ENCODE data around the gene UBE2V1.

- no peak for TF ChIP-seq CTCF (IDR thresholded peaks at IDR 0.05)
- no peak for TF ChIP-seq ZFX (IDR thresholded peaks at IDR 0.05; ENCODE audit: borderline replicate concordance)
These were observed 36.7 kb upstream of the UBE2V1 start for GRCh38 chr20:50149481-50150254.
